ENCODE data around the gene CCDC174. TPM values are rescaled to one million over a fixed set of nuclear protein-coding genes. Genes with fewer than 3 reads are reported as not detected.

Gene CCDC174
- total and polyA plus RNA-seq, 3 donors from 2014 or later: 19.1 to 38.0 (median 25.3) TPM

- 88 to 90% methylated on average over 8 of the region's 8 CpGs for WGBS, 2 donors
Observed at GRCh38 chr3:14721126-14721864, 69.7 kb downstream of the CCDC174 start.

More at GRCh38 chr3:14721126-14721864, 69.7 kb downstream of the CCDC174 start:
- H3K36me3 ChIP-seq (ENCODE audit: low read depth, missing control alignments): no peaks in the 10 kb centered on the region
- H3K27ac ChIP-seq: no peak overlapping the region
- no peak for DNase-seq
- TF ChIP-seq CTCF (IDR thresholded peaks at IDR 0.05) (no peak), POLR2A (IDR thresholded peaks at IDR 0.05) (no peak)
- no peak overlapping the region for H3K4me3 ChIP-seq
- intact Hi-C loops (cut with DNase I; ENCODE audit: low total_unique reads): no loop called here
- H3K9me3 ChIP-seq: no peaks in the 10 kb centered on the region
- H3K27me3 ChIP-seq: no peaks in the 10 kb centered on the region
- H3K4me1 ChIP-seq: no peaks in the 10 kb centered on the region

Other genes starting within 250 kb of the CCDC174 start
- gene SLC6A6, start 249.2 kb upstream of the CCDC174 start, total RNA-seq: 10 to 100 TPM; 13.7 to 14.9 TPM
- gene SLC6A6, start 249.2 kb upstream of the CCDC174 start, polyA plus RNA-seq (ENCODE audit: insufficient read depth, low read depth, low replicate concordance): 9.7 TPM
- gene GRIP2, start 111.4 kb upstream of the CCDC174 start, total RNA-seq: 1 to 10 TPM; 2.4 to 2.7 TPM
- gene GRIP2, start 111.4 kb upstream of the CCDC174 start, polyA plus RNA-seq (ENCODE audit: insufficient read depth, low read depth, low replicate concordance): 3.2 TPM
- gene C3orf20, start 23.4 kb downstream of the CCDC174 start, total RNA-seq: 10 to 100 TPM in 1 of 2 donors, 1 to 10 TPM in 1; 3.8 to 11.0 TPM
- gene C3orf20, start 23.4 kb downstream of the CCDC174 start, polyA plus RNA-seq (ENCODE audit: insufficient read depth, low read depth, low replicate concordance): 16.5 TPM
- 10 to 100 TPM; 14.4 to 17.8 TPM for gene FGD5, start 167.2 kb downstream of the CCDC174 start, total RNA-seq
- gene FGD5, start 167.2 kb downstream of the CCDC174 start, polyA plus RNA-seq (ENCODE audit: insufficient read depth, low read depth, low replicate concordance): 15.6 TPM

Measured in testis (tissue), 3 donors.